NCI-H2107 treated with DMSO at 0.1 percent for 48 hours (cell line): ENCODE results near the gene ARHGAP42.

ENCODE experiments used
- DNase-seq: peaks from one replicate; lab custom pipeline; 2025; ENCODE audit not compliant: unreplicated experiment; lab: John Stamatoyannopoulos, UW

The ARHGAP42 gene

DNA sequence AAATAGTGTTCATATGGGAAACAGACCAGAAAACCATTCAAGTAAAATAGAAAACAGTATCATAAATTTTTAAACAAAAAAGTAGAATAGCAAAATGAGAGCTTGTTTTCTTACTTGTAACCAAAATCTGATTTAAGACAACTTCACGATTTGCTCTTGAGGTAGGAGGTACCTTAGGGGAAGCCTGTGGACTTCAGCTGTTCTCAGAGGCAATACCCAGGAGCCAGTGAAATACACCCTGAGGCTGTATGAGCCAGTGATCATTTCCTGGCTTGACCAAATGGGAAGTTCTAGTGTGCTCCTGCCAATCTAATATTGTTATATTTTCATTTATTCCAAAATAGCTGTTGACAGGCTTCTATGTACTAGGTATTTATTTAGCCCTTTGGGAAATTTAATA is 104.8 kb downstream of the ARHGAP42 start:
- no peak for DNase-seq

DNA sequence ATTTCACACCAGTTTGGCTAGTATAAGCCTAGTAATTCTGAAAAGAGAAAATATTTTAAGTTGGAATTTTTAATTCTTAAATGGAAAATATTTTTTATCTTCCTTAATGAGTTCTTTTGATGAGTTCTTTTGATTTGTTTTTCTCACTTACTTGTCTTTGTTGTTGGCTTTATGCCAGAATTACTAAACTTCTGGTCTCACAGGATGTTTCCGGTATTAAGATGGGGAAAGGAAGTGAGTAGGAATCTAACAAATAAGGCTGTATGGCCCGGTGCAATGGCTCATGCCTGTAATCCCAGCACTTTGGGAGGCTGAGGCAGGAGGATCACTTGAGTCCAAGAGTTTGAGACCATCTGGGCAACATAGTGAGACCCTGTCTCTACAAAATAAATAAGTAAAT is 106.4 kb downstream of the ARHGAP42 start:
- no peak for DNase-seq

DNA sequence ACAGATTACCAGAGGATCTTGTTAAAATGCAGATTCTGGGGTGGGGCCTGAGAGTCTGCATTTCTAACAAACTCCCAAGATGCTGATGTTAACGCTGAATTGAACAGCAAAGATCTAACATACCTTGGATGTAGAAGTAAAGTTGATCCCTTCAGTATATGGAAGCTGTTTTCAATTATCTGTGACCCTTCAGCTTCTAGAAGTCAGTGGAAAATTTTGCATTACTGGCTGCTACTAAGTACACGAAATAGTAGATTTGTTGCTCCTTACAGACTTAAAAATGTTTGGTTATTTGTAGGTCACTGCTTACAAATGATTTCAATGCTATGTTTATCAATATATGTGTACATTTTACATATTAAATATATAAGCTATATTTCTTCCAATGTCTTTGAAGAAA is 107.4 kb downstream of the ARHGAP42 start:
- DNase-seq = no peak

DNA sequence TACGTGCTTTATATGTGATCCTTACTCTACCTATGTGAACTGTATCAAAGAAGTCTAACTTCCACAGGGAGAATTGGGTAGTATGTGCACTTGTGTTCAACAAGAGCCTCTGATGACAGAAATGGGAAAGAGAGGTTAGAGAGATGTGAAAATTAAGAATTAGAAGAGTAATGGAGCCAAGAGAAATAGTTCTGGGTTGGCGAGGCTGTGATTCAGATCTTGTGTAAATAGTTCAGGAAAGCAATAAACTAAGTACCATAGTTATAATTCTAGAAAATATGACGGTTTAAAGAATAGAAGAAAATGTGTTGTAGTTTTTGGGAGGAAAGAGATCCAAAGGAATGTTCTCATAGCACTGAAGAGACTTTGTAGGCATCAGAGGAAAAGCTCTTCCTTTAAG is 112.4 kb downstream of the ARHGAP42 start:
- no peak for DNase-seq

DNA sequence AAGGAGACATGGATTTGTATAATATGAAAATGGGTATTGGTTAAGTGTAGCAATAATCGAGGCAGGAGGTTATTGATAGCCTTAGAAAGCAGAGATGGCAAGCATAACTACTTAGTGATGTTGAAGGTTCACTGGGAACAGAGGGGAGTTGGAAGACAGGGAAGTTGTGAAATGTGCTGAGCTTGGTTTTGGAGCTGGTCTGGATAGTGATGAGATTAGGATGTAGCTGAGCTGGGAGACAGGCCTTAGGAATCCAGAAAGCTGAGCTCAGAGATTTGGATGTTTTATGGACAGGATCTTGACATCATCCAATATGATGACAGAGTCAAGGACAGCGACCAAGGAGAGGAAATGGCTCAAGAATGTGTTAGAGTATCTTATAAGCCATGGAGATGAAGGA is 113.1 kb downstream of the ARHGAP42 start:
- DNase-seq = no peak

DNA sequence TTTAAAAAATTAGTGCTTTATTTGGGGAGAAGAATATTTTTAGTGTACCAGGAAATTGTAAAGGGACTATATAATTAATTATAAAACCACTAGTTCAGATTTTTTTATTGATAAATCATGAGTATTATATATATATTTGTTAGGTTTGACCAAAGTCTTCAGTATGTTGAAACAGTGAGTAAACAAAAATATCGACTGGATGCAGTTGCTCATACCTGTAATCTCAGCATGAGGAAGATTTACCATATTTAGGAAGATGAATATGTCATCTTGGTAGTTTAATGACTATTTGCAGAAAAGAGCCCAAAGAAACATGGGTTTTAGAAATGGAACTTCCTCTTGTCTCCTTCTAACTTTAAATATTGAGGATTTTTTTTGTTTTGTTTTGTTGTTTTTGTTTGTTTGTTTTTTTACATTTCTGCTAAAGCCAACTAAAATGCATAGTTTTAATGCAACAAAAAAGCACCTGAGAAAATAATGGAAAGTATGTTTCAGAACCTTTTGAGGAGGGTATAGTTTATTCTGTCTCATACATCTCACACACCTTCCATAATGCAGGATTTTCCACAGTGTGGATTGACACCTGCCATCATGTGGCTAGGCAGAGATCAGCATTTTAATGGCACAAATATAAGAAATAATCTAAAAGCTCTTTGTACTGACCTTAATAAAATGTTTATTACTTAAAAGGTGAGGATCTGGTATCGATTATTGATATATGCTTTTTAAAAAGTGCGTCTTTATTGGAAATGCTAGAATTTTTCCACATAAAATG is 114.3 kb downstream of the ARHGAP42 start:
- no peak for DNase-seq

DNA sequence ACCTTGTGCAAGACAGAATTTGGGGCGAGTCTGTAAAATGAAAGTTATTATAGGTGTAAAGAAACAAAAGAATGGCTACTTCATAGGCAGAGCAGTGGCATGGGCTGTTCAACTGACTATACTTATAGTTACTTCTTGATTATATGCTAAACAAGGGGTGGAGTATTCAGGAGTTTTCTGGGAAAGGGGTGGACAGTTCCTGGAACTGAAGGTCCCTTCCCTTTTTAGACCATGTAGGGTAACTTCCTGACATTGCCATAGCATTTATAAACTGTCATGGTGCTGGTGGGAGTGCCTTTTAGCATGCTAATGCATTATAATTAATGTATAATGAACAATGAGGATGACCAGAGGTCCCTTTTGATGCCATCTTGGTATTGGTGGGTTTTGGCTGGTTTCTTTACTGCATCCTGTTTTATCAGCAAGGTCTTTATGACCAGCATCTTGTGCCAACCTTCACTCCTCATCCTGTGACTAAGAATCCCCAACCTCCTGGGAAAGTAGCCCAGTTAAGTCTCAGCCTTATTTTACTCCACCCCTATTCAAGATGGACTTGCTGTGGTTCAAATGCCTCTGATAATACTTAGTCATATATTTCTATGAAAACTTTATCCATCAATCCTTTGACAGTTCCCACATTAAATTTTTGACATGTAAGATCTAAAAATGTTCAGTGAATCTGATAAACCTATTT is 118.6 kb downstream of the ARHGAP42 start:
- DNase-seq = no peak

DNA sequence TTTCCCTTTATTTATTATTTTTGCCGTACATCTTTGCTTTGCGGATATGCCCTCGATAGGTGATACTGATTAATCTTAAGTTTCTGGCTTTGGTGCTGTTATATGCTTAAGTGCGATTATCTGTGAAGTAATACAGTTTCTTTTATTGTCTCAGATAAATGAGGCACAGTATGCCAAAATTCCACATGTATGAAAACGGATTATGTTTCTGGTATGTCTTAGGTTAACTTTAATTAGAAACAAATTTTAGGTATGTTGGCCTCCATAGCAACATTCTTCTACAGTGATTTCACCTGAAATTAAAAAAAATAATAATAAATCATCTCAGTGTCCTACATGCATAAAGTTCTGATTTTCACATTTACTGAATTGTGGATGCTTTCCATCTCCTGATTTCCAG is 119.2 kb downstream of the ARHGAP42 start:
- no peak for DNase-seq

DNA sequence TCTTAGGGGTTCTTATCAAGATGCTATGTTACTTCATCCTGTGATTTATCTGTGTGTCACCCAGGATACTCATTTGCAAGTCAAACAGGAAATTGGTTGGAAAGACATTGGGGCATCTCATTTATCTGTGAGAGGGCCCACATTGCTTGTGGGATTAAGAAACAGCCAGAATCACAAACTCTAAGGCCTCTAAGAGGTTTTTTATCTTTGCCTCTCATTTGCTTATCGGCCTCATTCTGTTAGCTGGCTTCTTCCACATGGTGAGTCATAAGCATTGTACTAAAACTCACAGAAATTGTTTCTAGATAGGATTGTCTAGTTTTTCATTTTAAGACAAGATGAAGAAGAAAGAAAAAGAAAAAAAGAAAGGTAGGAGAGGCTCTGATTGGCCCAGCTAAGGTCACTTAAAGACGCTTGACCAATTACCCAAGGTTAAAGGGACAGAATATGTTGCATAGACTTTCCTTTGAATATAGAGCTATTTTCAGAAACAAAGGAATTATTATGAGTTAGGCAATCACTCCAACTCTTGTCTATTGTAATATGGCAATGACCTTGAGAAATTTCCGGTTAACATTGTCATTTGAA is 121.9 kb downstream of the ARHGAP42 start:
- DNase-seq = no peak

DNA sequence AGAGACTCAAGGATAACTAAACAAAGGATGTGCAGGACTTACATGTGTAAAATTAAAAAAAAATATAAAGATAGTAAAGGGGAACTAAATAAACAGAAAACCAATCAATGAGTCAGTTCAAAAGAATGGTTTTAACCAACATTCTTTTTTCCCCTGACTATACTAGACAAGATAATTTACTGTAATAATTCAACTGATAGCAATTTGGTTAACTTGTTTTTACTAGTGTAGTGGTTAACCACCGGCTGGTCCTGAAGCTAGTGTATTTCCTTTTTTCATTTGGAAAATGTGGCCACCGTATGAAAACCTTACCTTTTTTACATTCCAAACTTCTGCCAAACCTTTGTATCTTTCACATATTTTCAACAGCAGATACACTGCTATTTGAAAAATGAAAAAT is 123.1 kb downstream of the ARHGAP42 start:
- DNase-seq = no peak

DNA sequence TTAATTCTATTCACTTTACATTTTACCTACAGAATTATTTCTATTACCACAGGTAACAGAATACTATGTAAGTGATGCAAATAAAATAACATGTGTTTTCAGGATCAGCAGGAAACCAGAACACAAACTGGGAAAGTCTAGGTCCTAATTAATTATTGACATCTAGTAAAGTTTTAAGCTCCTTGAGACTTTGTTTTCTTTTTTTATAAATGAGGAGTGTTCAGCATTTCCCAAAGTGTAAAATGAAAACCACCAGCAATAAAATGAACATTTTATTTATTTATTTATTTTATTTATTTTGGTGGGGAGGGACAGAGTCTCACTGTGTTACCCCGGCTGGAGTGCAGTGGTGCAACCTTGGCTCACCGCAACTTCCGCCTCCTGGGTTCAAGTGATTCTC is 123.6 kb downstream of the ARHGAP42 start:
- DNase-seq = no peak

DNA sequence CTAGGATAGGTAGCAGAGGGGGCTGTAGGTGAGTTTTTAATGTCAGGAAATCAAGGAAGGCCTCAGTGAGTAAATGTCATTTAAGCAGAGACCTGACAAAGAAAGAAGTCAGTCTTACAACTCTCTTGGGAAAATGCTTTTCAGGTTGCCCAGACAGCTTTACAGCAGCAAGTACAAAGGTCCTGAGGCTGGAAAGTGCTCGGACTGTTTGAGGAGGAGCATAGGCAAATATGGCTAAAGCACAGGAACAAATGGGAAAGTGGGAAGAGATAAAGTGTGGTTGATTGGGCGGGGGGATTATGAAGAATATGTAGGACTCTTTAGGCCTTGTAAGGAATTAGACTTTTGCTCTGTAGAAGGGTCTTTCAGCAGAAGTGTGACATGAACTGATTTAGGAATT is 125.4 kb downstream of the ARHGAP42 start:
- DNase-seq = no peak

DNA sequence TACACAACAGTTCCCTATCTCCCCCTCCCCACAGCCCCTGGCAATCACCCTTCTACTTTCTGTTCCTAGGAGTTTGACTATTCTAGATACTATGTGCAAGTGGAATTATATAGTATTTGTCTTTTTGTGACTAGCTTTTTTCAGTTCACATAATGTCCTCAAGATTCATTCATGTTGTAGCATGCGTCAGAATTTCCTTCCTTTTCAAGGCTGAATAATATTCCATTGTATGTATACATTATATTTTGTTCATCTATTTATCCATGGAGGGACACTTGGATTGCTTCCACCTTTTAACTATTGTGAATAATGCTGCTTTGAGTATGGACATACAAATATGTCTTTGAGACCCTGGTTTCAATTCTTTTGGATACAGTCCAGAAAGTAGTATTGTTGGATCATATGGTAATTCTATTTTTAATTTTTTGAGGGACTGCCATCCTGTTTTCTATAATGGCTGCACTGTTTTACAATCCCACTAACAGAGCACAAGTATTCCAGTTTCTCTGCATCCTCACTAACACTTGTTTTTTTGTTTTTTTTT is 128.8 kb downstream of the ARHGAP42 start:
- no peak for DNase-seq

DNA sequence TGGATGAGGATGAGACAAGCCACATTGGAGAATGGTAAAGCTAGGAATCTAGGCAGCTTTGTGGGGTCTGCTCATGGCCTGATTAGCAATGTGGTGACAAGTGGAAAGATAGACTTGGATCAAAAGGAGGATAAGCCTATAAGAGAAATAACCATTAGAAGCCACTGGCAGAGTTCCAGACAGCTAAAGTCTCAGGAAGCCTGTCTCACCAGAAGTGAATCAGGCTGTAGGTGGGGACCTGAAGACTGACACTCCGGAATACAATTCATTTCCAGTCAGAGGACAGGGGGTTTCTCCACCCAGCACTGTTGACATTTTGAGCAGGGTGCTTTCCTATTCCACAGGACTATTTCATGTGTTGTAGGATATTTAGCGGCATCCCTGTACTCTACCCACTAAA is 129.7 kb downstream of the ARHGAP42 start:
- no peak for DNase-seq

DNA sequence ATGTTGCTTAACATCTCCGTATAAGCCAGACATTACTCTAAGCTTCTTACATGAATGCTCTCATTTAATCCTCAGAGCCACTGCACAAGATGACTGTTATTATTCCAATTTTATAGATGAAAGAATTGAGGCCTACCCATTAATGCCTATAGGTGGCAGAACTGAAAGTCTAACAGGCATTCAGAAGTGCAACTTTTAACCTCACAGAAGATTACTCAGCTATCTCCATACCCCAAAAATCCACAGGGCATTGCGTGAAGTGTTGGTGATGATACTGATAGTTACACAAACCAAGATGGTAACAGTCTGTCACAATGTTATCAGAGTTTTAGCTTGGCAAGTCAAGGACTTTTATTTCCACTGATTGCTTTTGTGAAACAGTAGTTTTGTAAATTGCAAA is 130.5 kb downstream of the ARHGAP42 start:
- no peak for DNase-seq

DNA sequence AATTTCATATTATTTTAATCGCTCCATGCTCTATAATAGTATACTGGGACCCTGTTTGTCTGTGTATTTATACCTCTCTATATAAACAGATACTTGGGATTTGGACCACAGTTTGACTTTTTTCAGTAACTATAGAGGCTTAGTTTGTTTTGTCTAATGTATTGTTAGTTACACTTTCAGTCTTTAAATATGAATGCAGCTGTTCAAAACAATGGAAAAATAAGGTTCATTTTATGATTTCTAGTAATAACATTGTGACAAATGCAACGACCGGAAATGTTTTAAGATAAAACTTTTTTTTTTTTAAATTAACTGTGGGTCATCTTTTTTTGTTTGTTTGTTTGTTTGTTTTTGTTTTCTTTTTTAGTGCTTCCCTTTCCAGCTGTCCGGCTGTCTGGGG is 133.5 kb downstream of the ARHGAP42 start:
- no peak for DNase-seq

DNA sequence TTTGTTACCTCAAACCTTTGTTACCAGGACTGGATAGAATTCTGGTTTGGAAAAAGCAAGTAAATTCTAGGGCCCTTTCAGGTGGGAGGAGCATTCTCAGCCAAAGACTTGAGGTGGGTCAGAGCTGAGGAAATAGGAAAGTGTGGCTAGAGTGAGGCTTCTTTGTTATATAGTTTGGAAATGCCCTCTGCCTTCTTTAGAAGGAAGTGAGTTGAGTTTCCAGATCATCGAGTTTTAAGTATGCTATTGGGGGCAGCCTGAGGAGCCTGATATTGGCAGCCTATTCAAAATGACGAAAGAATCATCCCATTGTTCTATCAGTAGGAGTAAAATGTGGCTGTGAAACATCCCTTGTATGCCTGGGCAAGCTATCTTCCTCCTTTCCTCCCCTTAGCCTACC is 134.1 kb downstream of the ARHGAP42 start:
- no peak for DNase-seq

DNA sequence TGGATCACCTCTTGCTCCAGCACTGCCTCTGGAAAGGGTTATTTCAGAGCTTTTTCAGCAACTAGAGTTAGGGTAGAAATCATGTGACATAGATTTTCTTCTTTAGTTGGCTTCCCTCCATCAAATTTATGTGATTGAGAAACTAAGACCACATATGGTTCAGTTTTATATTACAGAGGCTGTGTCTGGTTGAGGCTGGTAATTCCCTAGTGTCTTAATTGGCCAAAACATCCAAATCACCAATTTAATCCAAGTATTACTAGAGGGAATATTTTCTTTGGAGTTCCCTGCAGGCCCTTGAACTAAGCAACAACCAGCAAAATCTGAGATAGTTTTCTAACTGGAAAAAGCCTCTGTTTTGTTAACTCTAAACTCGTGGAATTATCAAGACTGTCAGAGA is 136.3 kb downstream of the ARHGAP42 start:
- DNase-seq = no peak

DNA sequence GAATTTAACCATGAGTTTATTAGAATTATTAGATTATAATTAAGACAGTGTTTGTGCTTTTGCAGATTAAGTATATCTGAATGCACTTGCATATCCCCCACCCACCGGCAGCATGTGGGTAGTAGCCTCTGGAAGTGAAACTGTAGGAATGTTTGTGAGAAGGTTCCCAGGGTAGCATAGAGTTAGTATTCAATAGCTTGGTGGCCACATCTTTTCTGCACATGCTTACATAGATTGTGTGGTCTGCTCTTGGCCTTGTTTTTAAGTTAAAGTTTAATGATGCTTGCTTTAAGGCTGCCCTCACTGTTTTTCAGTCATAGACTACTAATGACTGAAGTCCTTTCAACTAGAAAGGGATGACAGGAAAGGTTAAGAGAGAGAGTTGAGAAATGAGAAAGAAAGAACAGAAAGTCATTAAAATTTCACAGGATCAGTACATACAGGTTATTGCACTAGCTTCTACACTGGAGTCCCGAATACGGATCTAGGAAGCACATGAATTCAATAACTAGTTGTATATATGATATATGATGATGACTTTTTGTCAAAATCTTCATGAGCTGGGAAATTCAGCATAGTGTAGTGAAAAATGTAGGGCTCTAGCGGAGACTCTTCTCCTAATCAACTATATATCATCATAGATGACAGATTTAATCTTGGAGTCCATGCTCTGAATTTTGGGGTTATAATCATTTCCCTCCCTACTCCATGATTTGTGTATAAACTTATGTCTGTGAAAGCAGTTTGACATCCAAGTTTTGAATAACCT is 137.1 kb downstream of the ARHGAP42 start:
- DNase-seq = no peak

DNA sequence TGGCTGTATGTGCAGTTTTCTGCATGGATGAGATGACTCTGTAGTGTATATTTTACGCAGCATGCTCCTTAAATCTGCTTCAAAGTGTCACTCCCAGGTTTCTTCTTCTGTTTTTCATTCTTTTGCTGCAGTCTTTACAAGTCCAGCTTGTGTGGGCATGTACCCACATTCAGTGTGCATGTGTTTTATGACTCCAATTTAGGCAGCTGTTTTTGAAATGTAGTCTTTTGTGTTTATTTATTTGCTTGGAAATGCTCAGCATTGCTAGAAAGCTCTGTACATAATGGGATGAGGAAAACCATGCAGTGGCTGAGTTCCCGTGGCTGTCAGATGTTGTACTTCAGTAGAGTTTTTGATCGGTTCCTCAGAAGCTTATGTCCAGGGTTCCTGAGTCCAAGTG is 138.5 kb downstream of the ARHGAP42 start:
- DNase-seq = no peak

DNA sequence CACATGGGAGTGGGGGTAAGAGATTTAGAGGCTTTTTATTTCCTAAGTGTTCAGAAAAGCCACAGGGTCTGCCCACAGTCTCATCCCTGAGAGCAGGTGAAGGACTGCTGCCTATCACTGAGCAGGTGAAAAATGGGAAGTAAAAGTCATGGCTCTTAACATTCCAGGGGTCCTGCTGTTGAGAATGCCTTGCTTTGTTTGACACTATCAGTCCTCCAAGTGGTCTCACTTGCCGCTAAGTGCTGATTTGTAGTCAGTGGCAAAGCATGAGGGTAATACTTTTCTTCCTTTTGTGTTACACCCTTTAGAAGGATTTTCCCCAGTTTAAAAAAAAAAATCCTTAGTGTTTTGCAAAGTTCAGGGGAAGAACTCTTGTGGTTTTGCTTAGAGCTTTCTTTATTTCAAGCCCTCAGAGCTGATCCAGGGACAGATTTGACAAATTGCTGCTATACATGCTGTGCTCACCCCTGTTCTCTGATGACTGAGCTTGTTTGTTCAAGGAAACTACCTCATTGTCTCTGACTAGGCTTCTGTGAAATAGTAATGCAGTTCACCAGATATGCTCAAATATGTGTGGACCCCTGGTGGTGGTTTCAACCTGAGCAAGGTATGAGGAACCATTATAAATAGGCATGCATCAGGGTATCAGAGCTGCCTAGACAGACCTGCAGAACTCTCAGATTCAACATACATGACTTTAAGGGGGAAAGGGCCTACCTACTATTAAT is 141.0 kb downstream of the ARHGAP42 start:
- no peak for DNase-seq
